ENCODE results near the gene ROBO1.

Gene ROBO1

GRCh38 chr3:78875851-78876250 lies 891.9 kb downstream of the ROBO1 start:
- DNase-seq (ENCODE audit: low read depth): no peak

DNA sequence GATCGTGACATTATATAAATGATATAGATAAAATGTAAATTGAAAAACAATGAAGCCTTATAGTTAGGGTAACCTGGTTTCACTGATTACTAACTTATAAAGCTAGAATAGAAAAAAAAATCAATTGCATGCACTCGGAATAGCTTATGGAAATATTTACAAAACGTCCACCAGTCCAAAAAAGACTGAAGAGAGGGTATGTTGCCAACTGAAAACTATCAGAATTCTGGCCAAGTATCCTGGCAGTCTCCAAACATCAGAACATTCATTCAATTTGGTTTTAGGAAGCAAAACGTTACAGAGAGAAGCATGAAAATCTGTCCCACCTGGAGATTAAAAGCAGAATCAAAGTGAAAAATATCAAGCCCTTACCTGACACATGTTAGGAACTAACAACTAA lies 892.4 kb downstream of the ROBO1 start:
- no peak for DNase-seq (ENCODE audit: low read depth)

- DNase-seq (ENCODE audit: low read depth): no peak
These were observed 894.2 kb downstream of the ROBO1 start for GRCh38 chr3:78873641-78874040.

DNA sequence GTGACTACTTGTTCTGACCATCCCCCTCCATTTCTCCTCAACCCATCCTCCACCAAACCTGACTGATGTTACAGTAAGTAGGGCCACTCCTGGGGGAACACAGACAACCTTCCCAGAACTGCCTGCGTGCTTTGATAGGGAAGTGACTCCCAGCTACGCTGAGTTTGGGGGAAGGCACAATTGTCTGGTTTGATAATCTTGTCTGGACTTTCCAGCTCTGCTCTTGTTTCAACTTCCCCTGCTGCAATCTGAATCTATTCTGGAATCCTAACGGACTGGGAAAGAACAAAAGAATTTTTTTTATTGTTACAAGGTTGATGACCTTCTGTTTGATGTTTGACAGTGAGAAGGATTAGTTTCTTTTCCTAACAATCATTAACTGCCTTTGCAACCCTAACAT lies 895.6 kb downstream of the ROBO1 start:
- DNase-seq (ENCODE audit: low read depth): no peak

GRCh38 chr3:78871048-78871447 lies 896.8 kb downstream of the ROBO1 start:
- no peak for DNase-seq (ENCODE audit: low read depth)

DNA sequence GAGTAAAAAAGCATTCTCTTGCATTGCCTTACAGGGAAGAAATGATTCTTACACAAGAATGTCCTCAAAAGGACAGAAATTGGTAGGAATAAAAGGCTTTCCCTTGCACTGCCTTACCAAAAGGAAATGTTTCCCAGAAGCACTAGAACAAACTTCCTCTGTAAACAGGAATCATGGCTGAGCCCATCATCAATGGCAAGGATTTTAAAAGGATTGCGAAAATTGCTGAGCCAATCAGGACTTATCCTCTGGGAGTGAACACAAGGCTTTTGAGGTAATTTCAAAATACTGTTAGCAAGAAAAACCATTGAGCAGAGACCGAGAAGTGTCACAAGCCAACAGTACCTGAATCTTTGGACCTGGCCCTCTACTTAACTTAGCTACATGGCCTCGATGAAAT lies 897.3 kb downstream of the ROBO1 start:
- DNase-seq (ENCODE audit: low read depth): no peak

- DNase-seq (ENCODE audit: low read depth): no peak
These were observed 899.2 kb downstream of the ROBO1 start for GRCh38 chr3:78868570-78868969.

GRCh38 chr3:78867409-78868372 lies 900.1 kb downstream of the ROBO1 start:
- no peak for DNase-seq (ENCODE audit: low read depth)

DNA sequence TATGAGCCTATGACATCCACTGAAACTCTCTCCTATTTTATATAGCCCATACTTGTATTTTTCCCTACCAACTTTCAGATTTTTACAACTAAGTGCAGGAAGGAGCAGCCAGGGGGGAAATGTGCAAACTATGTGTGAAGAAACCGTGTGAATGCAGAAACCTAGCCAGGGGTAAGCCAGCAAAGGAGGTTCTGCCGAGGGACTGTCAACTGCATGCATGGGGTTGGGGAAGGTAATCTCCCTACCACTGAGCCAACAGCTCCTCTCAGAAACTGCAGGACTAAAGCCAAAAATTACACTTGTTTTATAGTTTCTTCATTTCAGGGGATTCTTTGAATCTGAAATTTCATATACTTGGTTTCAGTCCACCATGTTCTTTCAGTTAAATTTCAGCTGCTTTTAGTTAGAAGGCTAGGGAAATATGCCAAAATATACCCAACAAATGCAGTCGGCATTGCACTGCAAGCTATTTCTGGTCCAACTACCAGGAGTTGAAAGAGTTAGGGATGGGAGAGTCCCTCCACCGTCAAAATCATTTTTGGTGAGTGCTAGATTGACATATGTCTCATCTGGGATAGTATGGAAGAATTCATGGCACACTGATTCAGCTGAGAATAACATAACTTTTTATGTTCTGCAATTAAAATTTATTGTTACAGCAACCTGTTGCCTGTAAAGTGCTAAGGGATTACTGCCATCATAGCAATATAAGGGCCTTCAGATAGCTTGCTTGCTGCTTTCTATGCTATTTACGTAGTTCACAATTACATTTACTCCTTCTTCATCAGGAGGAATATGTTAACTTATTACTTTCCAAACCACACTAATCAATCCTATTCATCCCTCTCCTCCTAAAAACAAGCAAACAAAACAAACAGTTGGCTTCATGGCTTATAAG lies 904.2 kb downstream of the ROBO1 start:
- no peak for DNase-seq (ENCODE audit: low read depth)

- DNase-seq (ENCODE audit: low read depth): no peak
These were observed 906.6 kb downstream of the ROBO1 start for GRCh38 chr3:78861156-78861555.

DNA sequence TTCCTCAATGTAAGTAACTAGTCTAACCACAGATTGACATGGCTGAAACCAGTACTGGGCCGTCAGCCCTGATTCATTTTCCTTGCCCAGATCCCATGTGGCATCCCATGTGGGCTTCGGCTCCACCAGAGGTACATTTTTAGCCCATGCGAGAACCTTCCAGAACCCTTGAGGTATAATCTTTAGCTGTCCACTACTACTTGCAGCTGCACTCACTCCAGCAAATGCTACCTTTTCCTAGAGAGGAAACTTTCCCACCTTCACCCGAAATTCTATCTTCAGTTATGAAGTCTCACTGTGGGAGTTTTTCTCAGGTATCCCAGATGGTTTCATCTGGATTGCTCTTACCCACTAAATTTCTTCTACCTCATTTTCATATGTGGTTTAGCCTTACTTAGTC lies 907.2 kb downstream of the ROBO1 start:
- DNase-seq (ENCODE audit: low read depth): no peak

- DNase-seq (ENCODE audit: low read depth): no peak
These were observed 908.9 kb downstream of the ROBO1 start for GRCh38 chr3:78858910-78859309.

- no peak for DNase-seq (ENCODE audit: low read depth)
These were observed 909.6 kb downstream of the ROBO1 start for GRCh38 chr3:78858174-78858573.

DNA sequence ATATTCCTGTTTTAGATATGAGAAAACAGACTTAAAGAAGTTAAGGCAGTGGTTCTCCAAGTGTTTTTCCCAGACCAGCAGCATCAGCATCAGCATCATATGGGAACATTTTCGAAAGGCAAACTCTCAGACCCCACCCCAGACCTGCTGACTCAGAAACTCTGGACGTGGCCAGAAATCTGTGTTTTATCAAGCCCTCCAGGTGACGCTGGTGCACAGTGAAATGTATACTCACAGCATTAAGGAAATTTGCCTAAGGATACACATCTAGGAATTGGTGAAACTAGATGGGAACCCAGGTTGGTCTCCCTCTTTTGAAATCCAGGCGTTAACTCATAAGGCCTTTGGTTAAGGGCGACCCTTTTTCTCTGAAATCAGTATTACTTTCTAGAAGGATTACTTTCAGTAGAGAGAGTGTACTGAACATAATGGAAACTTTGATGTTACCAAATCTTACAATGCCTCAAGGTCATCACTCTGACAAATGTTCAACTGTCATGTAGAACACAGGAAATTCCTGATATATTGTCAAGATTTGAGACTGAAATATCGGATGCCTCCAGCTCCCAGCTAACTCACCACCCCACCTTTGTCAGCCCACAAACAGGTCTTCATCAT lies 910.2 kb downstream of the ROBO1 start:
- DNase-seq (ENCODE audit: low read depth): no peak

DNA sequence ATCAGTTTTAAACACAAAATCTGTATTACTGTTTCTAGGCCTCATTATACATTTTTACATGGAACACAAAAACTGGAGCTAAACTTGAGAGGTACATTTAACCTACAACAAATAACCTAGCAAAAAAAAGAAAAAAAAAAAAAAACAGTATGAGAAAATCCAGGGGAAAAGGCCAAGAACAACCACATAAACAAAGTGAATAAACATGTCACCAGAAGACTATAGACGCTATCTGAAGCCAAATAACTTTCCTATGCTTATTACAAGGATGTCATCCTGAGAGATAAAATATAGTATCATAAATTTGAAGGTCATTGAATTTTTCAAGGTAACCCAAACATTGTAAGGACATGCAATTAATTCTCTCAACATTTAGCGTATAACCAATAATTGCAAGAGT lies 911.6 kb downstream of the ROBO1 start:
- DNase-seq (ENCODE audit: low read depth): no peak

- DNase-seq (ENCODE audit: low read depth): no peak
These were observed 912.6 kb downstream of the ROBO1 start for GRCh38 chr3:78855190-78855589.

GRCh38 chr3:78848392-78849288 lies 919.2 kb downstream of the ROBO1 start:
- no peak for DNase-seq (ENCODE audit: low read depth)

DNA sequence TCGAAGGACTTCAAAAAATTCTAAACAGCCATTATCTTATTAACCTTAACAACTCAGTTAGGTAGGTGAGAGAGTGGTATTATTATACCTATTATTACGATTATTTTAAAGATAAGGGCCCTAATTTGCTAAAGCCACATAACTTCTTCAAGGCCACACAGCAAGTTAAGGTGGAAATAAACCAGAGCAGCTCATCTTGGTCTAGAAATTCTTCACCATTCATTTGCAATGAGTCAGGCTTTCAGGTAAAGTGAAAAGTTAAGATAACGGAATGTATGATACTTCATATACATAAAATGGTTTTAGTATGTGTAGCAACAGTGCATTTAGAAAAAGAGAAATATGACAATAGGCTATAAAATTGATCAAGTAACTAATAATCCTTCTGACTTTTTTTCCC lies 920.2 kb downstream of the ROBO1 start:
- no peak for DNase-seq (ENCODE audit: low read depth)

GRCh38 chr3:78847203-78847602 lies 920.6 kb downstream of the ROBO1 start:
- DNase-seq (ENCODE audit: low read depth): no peak

- DNase-seq (ENCODE audit: low read depth): no peak
These were observed 921.1 kb downstream of the ROBO1 start for GRCh38 chr3:78846718-78847117.

DNA sequence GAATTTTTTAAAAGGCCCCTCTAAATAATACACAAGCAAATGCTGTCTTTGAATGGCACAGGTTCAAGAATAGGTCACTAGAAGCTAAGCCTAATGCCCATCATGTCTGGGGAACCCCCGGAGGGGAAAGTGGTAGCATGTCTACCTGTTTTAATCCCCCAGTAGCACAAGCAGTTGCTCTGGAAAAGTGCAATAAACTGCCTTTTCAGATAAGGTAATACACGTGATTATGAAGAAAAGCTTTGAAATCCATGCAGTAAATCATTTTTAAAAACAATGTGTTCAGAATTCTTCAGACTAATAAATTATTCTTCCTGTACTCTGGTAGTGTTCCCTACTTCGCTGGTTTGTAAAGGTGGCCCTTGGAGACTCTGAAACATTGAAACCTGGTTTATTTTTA lies 922.2 kb downstream of the ROBO1 start:
- no peak for DNase-seq (ENCODE audit: low read depth)
